Fibroblast of skin of scalp (primary cell): ENCODE measurements around the gene UAP1L1.
"Not testable (repeated sequence)": the region's sequence is repeated elsewhere in the genome, so short reads cannot be mapped to it uniquely, and the experiment has no call there.

Source experiments
- DNase-seq: peaks from one replicate; pipeline ENCODE4 v3.0.0-alpha.2; 2013

UAP1L1 gene

DNA sequence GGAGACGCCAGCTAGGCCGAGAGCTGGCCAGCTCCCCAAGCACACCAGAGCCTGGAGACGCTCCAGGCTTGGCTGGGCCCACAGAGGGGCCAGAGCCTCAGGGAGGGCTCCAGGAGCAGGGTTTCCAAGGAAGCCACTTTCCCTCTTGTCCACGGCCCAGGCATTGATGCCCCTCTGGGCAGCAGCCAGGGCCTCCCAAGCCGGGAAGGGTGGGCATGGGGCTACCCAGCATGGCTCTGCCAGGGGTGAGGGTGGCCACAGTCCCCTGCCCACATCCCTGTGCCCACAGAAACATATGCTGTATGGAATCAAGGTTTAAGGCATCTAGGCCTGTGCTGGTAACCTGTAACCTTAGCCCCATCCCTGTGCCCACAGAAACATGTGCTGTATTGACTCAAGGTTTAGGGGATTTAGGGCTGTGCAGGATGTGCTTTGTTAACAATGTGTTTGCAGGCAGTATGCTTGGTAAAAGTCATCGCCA, 38.8 kb downstream of the UAP1L1 start:
- DNase-seq = no peak

- DNase-seq = no peak
These were observed 39.4 kb downstream of the UAP1L1 start for GRCh38 chr9:137116728-137117127.

DNA sequence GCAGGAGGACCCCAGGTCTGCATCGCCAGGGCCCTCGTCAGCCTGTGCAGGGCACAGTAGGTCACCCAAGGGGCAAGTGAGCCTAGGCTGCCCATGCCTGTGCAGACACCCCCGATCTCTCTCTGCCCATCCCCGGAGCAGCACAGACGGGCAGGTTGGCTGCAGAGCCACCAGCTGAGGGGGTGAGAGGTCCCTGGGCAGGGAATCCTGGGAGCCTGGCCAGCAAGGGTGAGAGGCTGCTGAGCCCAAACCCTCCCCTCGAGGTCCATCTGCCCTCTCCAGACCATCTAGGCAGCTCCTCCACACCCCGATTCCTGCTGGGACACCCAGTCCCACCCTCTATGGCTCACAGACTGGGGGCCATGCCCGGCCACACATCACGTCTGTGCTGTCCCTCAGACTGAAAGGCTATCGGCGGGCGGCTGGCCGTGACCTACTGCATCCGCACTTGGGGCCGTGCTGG, 40.0 kb downstream of the UAP1L1 start:
- no peak for DNase-seq

DNA sequence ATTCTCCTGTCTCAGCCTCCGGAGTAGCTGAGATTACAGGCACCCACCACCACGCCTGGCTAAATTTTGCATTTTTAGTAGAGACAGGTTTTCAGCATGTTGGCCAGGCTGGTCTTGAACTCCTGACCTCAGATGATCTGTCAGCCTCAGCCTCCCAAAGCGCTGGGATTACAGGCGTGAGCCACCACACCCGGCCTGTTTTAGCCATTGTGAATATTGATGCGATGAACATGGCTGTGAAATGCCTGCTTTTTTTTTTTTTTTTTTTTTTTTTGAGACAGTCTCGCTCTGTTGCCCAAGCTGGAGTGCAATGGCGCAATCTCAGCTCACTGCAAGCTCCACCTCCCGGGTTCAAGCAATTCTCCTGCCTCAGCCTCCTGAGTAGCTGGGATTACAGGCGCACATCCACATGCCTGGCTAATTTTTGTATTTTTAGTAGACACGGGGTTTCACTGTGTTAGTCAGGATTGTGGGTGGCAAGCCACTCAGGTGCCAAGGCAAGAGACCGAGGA, 40.8 kb downstream of the UAP1L1 start:
- not testable (repeated sequence) for DNase-seq

GRCh38 chr9:137121927-137122795, 44.8 kb downstream of the UAP1L1 start:
- DNase-seq = not testable (repeated sequence)

- not testable (repeated sequence) for DNase-seq
These were observed 45.6 kb downstream of the UAP1L1 start for GRCh38 chr9:137122796-137123467.

DNA sequence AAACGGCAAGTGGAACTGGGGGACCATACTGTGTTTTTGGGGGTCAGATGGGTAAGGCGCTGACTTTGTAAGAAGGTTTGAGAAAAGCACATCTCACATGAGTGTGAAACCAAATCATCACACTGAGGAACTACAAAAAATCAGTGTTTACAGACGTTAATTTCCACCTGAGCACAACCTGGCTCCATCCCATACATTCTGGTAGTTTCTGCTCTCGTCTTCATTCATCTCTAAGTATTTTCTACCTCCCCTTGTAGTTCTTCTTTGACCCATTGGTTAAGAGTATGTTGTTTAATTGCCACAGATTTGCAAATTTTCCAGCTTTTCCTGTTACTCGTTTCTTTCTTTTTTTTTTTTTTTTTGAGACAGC, 46.1 kb downstream of the UAP1L1 start:
- DNase-seq = no peak

- DNase-seq = not testable (repeated sequence)
These were observed 46.7 kb downstream of the UAP1L1 start for GRCh38 chr9:137123952-137124462.

DNA sequence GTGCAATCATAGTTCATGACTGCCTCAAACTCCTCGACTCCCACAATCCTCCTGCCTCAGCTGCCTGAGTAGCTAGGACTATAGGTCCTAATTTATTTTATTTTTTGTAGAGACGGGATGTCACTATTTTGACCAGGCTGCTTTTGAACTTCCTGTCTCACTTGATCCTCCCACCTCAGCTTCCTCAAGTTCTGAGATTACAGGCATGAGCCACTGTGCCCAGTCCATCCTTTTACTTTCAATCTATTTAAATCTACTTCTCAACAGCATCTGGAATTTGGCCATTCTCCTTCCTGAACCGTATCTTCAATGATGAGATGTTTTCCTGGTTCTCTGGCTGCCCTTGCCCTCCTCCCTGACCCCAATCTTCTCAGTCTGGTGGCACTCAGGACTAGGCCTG, 49.5 kb downstream of the UAP1L1 start:
- no peak for DNase-seq

GRCh38 chr9:137127301-137128157, 50.2 kb downstream of the UAP1L1 start:
- DNase-seq = no peak

DNA sequence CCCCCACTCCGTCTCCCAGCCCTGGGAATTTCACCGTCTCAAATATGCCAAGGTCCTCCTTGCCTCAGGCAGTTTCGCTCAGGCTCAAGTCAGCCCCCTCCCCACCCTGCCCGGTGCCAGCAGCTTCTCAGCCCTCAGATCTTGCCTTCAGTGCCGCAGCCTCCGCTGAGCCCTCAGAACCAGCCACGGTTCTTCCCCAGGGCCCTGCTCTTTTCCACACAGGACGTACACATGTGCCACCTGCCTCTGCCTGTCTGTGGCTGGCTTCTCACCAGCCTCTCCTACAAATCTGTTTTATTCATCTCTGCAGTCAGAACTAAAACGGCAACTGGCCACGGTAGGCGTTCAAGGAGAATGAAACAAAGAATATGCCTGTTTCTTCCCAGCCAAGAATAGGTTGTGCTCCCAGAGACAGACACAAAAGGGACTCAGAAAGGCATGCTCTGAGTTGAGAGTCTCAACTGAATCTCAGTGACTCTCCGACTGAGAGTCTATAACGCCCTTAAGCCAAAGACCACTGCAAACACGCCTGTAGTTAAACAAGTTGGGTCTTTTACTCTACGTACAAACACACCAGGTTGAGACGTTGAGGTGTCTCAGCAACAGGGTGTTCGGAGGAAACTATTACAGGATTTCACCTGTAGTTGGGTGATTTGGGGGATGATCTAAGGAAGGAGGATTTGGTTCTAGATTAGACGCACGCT, 51.0 kb downstream of the UAP1L1 start:
- no peak for DNase-seq

GRCh38 chr9:137128862-137129455, 51.6 kb downstream of the UAP1L1 start:
- DNase-seq = no peak

- DNase-seq = peak; percentile 92
These were observed 52.3 kb downstream of the UAP1L1 start for GRCh38 chr9:137129456-137130175.

GRCh38 chr9:137130176-137130755, 52.9 kb downstream of the UAP1L1 start:
- no peak for DNase-seq
